ENCODE measurements around the gene SBNO2.

DNA sequence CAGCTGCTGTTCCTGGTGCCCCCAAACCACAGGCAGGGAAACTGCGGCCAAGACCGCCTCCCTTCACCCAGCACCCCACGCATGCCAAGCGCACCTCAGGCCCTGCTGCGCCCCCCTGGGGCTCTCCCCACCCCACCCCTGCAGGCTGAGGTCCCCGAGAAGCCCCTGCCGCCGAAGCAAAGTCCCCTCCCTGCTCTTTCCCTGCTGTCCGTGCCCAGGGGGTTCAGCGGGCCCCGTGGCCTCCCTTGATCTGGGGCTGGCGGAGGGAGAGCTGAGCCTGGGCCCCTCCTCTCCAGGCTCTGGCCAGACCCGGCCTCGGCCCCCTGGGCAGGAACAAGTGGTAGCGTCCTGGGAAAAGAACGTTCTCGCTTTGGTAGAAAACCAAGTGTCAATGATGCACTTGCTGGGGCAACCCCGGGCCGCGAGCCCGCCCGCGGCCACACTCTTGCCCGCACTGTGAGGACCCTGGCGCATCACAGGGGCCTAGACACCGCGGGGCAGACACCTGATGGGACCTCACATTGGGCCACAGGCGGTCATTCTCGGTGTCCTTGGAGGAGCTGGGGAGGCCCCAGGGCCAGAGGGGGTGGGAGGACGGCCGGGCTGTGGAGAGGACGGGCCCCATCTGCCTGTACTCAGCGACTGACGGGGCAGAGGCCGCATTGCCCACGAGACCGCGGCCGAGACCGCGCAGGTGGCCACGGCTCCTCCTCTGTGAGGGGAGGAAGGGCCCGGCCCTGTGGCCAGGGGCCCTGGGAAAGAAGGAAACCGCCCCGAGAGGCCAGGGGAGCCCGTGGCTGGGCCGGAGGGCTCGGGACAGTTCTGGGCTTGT lies 41.3 kb downstream of the SBNO2 start:
- TF ChIP-seq POLR2A (IDR thresholded peaks at IDR 0.05), result no peak
- TF ChIP-seq, protein P1, sequence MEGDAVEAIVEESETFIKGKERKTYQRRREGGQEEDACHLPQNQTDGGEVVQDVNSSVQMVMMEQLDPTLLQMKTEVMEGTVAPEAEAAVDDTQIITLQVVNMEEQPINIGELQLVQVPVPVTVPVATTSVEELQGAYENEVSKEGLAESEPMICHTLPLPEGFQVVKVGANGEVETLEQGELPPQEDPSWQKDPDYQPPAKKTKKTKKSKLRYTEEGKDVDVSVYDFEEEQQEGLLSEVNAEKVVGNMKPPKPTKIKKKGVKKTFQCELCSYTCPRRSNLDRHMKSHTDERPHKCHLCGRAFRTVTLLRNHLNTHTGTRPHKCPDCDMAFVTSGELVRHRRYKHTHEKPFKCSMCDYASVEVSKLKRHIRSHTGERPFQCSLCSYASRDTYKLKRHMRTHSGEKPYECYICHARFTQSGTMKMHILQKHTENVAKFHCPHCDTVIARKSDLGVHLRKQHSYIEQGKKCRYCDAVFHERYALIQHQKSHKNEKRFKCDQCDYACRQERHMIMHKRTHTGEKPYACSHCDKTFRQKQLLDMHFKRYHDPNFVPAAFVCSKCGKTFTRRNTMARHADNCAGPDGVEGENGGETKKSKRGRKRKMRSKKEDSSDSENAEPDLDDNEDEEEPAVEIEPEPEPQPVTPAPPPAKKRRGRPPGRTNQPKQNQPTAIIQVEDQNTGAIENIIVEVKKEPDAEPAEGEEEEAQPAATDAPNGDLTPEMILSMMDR (IDR thresholded peaks at IDR 0.05), result no peak

Measured in vagina (tissue), 2 donors.